Measurements from ENCODE around the gene SPACA6. TPM values are rescaled to one million over a fixed set of nuclear protein-coding genes. Genes with fewer than 3 reads are reported as not detected.

Gene SPACA6
- total and polyA plus RNA-seq, 4 experiments from 2014 or later, result 2.5 to 11.0 (median 6.5) TPM

GRCh38 chr19:51724543-51724942, 31.4 kb downstream of the SPACA6 start:
- DNase-seq, result no peak
- Histone ChIP-seq H3K4me3 (ENCODE audit: low read length in 2 of 2) (no peak overlapping the region), H3K36me3 (ENCODE audit: insufficient read depth, low read length) (no peaks in the 10 kb centered on the region), H3K27me3 (ENCODE audit: insufficient read depth, low read length) (peaks cover 6% of the 10 kb centered on the region), H3K27ac (ENCODE audit: low read depth, low read length) (no peak overlapping the region), H3K9me3 (ENCODE audit: control insufficient read depth in 1 of 2, low read length in 2 of 2) (no peaks in the 10 kb centered on the region), H3K4me1 (ENCODE audit: insufficient read depth, low read length) (no peaks in the 10 kb centered on the region)
- CTCF ChIA-PET (ENCODE audit: partially characterized antibody), result no interaction called here
- Mint-ChIP-seq H3K27me3 (peaks cover 24 to 45% of the 10 kb centered on the region in 2 donors), H3K4me3 (no peak overlapping the region), H3K4me1 (peaks cover 0 to 3% (median under 1%) of the 10 kb centered on the region in 4 donors), H3K9me3 (peaks cover 0 to 10% (median 3%) of the 10 kb centered on the region in 8 donors), H3K27ac (no peak overlapping the region), H3K36me3 (no peaks in the 10 kb centered on the region)
- POLR2A ChIA-PET (ENCODE audit: partially characterized antibody), result no interaction called here
- intact Hi-C loops (cut with micrococcal nuclease), result no loop called here

DNA sequence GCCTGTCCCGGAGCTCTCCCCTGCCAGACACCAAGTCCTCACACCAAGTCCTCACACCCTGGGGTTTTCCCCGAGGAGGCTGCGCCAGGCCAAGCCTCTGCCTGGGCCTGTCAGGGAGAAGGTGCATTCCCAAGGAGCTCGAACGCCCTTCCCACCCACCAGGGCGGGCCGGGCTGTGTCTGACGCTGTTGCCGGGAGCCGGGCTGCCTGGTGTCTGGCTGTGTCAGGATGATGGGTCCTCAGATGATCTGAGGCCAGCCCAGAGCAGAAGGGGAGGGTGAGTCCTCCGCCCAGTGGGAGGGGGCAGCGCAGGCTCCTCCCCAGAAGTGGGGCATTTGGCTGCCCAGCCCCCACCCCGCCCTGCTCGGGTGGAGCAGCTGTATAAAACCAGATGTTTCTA, 32.9 kb downstream of the SPACA6 start:
- Mint-ChIP-seq H3K4me3 (no peak overlapping the region), H3K36me3 (no peaks in the 10 kb centered on the region), H3K9me3 (peaks cover 0 to 22% (median 7%) of the 10 kb centered on the region in 8 donors), H3K27me3 (peaks cover 22 to 34% of the 10 kb centered on the region in 2 donors), H3K4me1 (peaks cover 0 to 2% (median under 1%) of the 10 kb centered on the region in 4 donors), H3K27ac (peak overlapping the region in 1 of 7 donors; percentile 82)
- H3K4me1 ChIP-seq (ENCODE audit: insufficient read depth, low read length), result no peaks in the 10 kb centered on the region
- H3K36me3 ChIP-seq (ENCODE audit: insufficient read depth, low read length), result no peaks in the 10 kb centered on the region
- no peak overlapping the region for H3K27ac ChIP-seq (ENCODE audit: low read depth, low read length)
- H3K9me3 ChIP-seq (ENCODE audit: control insufficient read depth in 1 of 2, low read length in 2 of 2), result no peaks in the 10 kb centered on the region
- intact Hi-C loops (cut with micrococcal nuclease), result no loop called here
- peaks cover 6% of the 10 kb centered on the region for H3K27me3 ChIP-seq (ENCODE audit: insufficient read depth, low read length)
- no peak overlapping the region for H3K4me3 ChIP-seq (ENCODE audit: low read length in 2 of 2)
- DNase-seq, result no peak
- ChIA-PET CTCF (ENCODE audit: partially characterized antibody) (no interaction called here), POLR2A (ENCODE audit: partially characterized antibody) (no interaction called here)

GRCh38 chr19:51727349-51727880, 34.3 kb downstream of the SPACA6 start:
- no peaks in the 10 kb centered on the region for H3K36me3 Mint-ChIP-seq
- no peak overlapping the region for H3K4me3 Mint-ChIP-seq
- no peaks in the 10 kb centered on the region for H3K9me3 ChIP-seq (ENCODE audit: control insufficient read depth in 1 of 2, low read length in 2 of 2)
- H3K36me3 ChIP-seq (ENCODE audit: insufficient read depth, low read length), result no peaks in the 10 kb centered on the region
- no peak overlapping the region for H3K27ac ChIP-seq (ENCODE audit: low read depth, low read length)
- H3K27ac Mint-ChIP-seq, result no peak overlapping the region
- no peak overlapping the region for H3K4me3 ChIP-seq (ENCODE audit: low read length in 2 of 2)
- DNase-seq, result no peak
- no peaks in the 10 kb centered on the region for H3K4me1 ChIP-seq (ENCODE audit: insufficient read depth, low read length)
- intact Hi-C loops (cut with micrococcal nuclease), result no loop called here
- ChIA-PET POLR2A (ENCODE audit: partially characterized antibody) (no interaction called here), CTCF (ENCODE audit: partially characterized antibody) (no interaction called here)
- H3K27me3 ChIP-seq (ENCODE audit: insufficient read depth, low read length), result peaks cover 6% of the 10 kb centered on the region
- H3K9me3 Mint-ChIP-seq, result peaks cover 0 to 30% (median 16%) of the 10 kb centered on the region in 8 donors
- peaks cover 23 to 32% of the 10 kb centered on the region in 2 donors for H3K27me3 Mint-ChIP-seq
- peaks cover 0 to 2% (median under 1%) of the 10 kb centered on the region in 4 donors for H3K4me1 Mint-ChIP-seq

- Mint-ChIP-seq H3K4me1 (peaks cover 0 to 2% (median under 1%) of the 10 kb centered on the region in 4 donors), H3K27me3 (peaks cover 17 to 25% of the 10 kb centered on the region in 2 donors), H3K4me3 (no peak overlapping the region), H3K36me3 (no peaks in the 10 kb centered on the region), H3K9me3 (peaks cover 0 to 30% (median 18%) of the 10 kb centered on the region in 8 donors), H3K27ac (no peak overlapping the region)
- Histone ChIP-seq H3K27me3 (ENCODE audit: insufficient read depth, low read length) (peaks cover 6% of the 10 kb centered on the region), H3K36me3 (ENCODE audit: insufficient read depth, low read length) (no peaks in the 10 kb centered on the region), H3K4me1 (ENCODE audit: insufficient read depth, low read length) (no peaks in the 10 kb centered on the region), H3K27ac (ENCODE audit: low read depth, low read length) (no peak overlapping the region), H3K4me3 (ENCODE audit: low read length in 2 of 2) (no peak overlapping the region), H3K9me3 (ENCODE audit: control insufficient read depth in 1 of 2, low read length in 2 of 2) (no peaks in the 10 kb centered on the region)
- ChIA-PET CTCF (ENCODE audit: partially characterized antibody) (no interaction called here), POLR2A (ENCODE audit: partially characterized antibody) (no interaction called here)
- intact Hi-C loops (cut with micrococcal nuclease), result no loop called here
- DNase-seq, result no peak
Measured at GRCh38 chr19:51729781-51730180, 36.7 kb downstream of the SPACA6 start.

- H3K4me3 Mint-ChIP-seq, result no peak overlapping the region
- Histone ChIP-seq H3K27ac (ENCODE audit: low read depth, low read length) (no peak overlapping the region), H3K4me3 (ENCODE audit: low read length in 2 of 2) (no peak overlapping the region), H3K4me1 (ENCODE audit: insufficient read depth, low read length) (no peaks in the 10 kb centered on the region), H3K27me3 (ENCODE audit: insufficient read depth, low read length) (no peaks in the 10 kb centered on the region), H3K36me3 (ENCODE audit: insufficient read depth, low read length) (no peaks in the 10 kb centered on the region), H3K9me3 (ENCODE audit: control insufficient read depth in 1 of 2, low read length in 2 of 2) (no peaks in the 10 kb centered on the region)
- intact Hi-C loops (cut with micrococcal nuclease), result no loop called here
- peaks cover 12 to 18% of the 10 kb centered on the region in 2 donors for H3K27me3 Mint-ChIP-seq
- ChIA-PET POLR2A (ENCODE audit: partially characterized antibody) (no interaction called here), CTCF (ENCODE audit: partially characterized antibody) (no interaction called here)
- peaks cover 0 to 25% (median 14%) of the 10 kb centered on the region in 8 donors for H3K9me3 Mint-ChIP-seq
- no peak for DNase-seq
- no peaks in the 10 kb centered on the region for H3K36me3 Mint-ChIP-seq
- no peak overlapping the region for H3K27ac Mint-ChIP-seq
- no peaks in the 10 kb centered on the region for H3K4me1 Mint-ChIP-seq
Measured at GRCh38 chr19:51733742-51734522, 40.8 kb downstream of the SPACA6 start.

- no peaks in the 10 kb centered on the region for H3K27me3 ChIP-seq (ENCODE audit: insufficient read depth, low read length)
- H3K9me3 Mint-ChIP-seq, result peaks cover 0 to 16% (median 8%) of the 10 kb centered on the region in 8 donors
- no peak overlapping the region for H3K27ac Mint-ChIP-seq
- H3K4me3 ChIP-seq (ENCODE audit: low read length in 2 of 2), result no peak overlapping the region
- H3K4me1 ChIP-seq (ENCODE audit: insufficient read depth, low read length), result no peaks in the 10 kb centered on the region
- no peak overlapping the region for H3K27ac ChIP-seq (ENCODE audit: low read depth, low read length)
- no peak for DNase-seq
- ChIA-PET POLR2A (ENCODE audit: partially characterized antibody) (no interaction called here), CTCF (ENCODE audit: partially characterized antibody) (no interaction called here)
- H3K4me3 Mint-ChIP-seq, result no peak overlapping the region
- intact Hi-C loops (cut with micrococcal nuclease), result no loop called here
- no peaks in the 10 kb centered on the region for H3K4me1 Mint-ChIP-seq
- H3K36me3 Mint-ChIP-seq, result no peaks in the 10 kb centered on the region
- H3K36me3 ChIP-seq (ENCODE audit: insufficient read depth, low read length), result no peaks in the 10 kb centered on the region
- no peaks in the 10 kb centered on the region for H3K9me3 ChIP-seq (ENCODE audit: control insufficient read depth in 1 of 2, low read length in 2 of 2)
- H3K27me3 Mint-ChIP-seq, result peaks cover 13 to 21% of the 10 kb centered on the region in 2 donors
Measured at GRCh38 chr19:51735759-51736449, 42.8 kb downstream of the SPACA6 start.

- intact Hi-C loops (cut with micrococcal nuclease), result no loop called here
- Mint-ChIP-seq H3K36me3 (no peaks in the 10 kb centered on the region), H3K4me1 (no peaks in the 10 kb centered on the region), H3K27me3 (peaks cover 12 to 21% of the 10 kb centered on the region in 2 donors), H3K9me3 (peaks cover 0 to 3% (median under 1%) of the 10 kb centered on the region in 8 donors), H3K27ac (no peak overlapping the region), H3K4me3 (no peak overlapping the region)
- Histone ChIP-seq H3K9me3 (ENCODE audit: control insufficient read depth in 1 of 2, low read length in 2 of 2) (no peaks in the 10 kb centered on the region), H3K4me3 (ENCODE audit: low read length in 2 of 2) (no peak overlapping the region), H3K36me3 (ENCODE audit: insufficient read depth, low read length) (no peaks in the 10 kb centered on the region), H3K4me1 (ENCODE audit: insufficient read depth, low read length) (no peaks in the 10 kb centered on the region), H3K27me3 (ENCODE audit: insufficient read depth, low read length) (no peaks in the 10 kb centered on the region), H3K27ac (ENCODE audit: low read depth, low read length) (no peak overlapping the region)
- ChIA-PET CTCF (ENCODE audit: partially characterized antibody) (no interaction called here), POLR2A (ENCODE audit: partially characterized antibody) (no interaction called here)
- no peak for DNase-seq
Measured at GRCh38 chr19:51737389-51737788, 44.3 kb downstream of the SPACA6 start.
